SKM-1 treated with dmso at 0.1 percent for 144 hours (cell line): ENCODE measurements around the gene DNAH14.
"Not testable (repeated sequence)": the region's sequence is repeated elsewhere in the genome, so short reads cannot be mapped to it uniquely, and the experiment has no call there.

Experiments
- DNase-seq: peaks from one replicate; lab custom pipeline; 2025; ENCODE audit not compliant: unreplicated experiment; lab: John Stamatoyannopoulos, UW

Gene DNAH14

GRCh38 chr1:224991550-224991949 is 62.1 kb downstream of the DNAH14 start:
- not testable (repeated sequence) for DNase-seq

- DNase-seq = no peak
Measured at GRCh38 chr1:224995602-224996001, 66.1 kb downstream of the DNAH14 start.

- DNase-seq = no peak
Measured at GRCh38 chr1:224996266-224996665, 66.8 kb downstream of the DNAH14 start.

- DNase-seq = no peak
Measured at GRCh38 chr1:224998185-224998584, 68.7 kb downstream of the DNAH14 start.

- DNase-seq = no peak
Measured at GRCh38 chr1:225004396-225004795, 74.9 kb downstream of the DNAH14 start.

GRCh38 chr1:225006352-225006751 is 76.9 kb downstream of the DNAH14 start:
- DNase-seq = not testable (repeated sequence)

- DNase-seq = not testable (repeated sequence)
Measured at GRCh38 chr1:225008050-225008449, 78.6 kb downstream of the DNAH14 start.

- DNase-seq = no peak
Measured at GRCh38 chr1:225021037-225021436, 91.6 kb downstream of the DNAH14 start.

GRCh38 chr1:225026701-225027100 is 97.2 kb downstream of the DNAH14 start:
- no peak for DNase-seq

- DNase-seq = not testable (repeated sequence)
Measured at GRCh38 chr1:225036441-225036840, 107.0 kb downstream of the DNAH14 start.

- no peak for DNase-seq
Measured at GRCh38 chr1:225042263-225042662, 112.8 kb downstream of the DNAH14 start.

GRCh38 chr1:225044258-225044657 is 114.8 kb downstream of the DNAH14 start:
- no peak for DNase-seq

GRCh38 chr1:225049594-225049993 is 120.1 kb downstream of the DNAH14 start:
- DNase-seq = no peak

GRCh38 chr1:225063722-225064121 is 134.2 kb downstream of the DNAH14 start:
- DNase-seq = no peak

- no peak for DNase-seq
Measured at GRCh38 chr1:225070972-225071371, 141.5 kb downstream of the DNAH14 start.

- DNase-seq = no peak
Measured at GRCh38 chr1:225097175-225097574, 167.7 kb downstream of the DNAH14 start.

GRCh38 chr1:225111000-225111399 is 181.5 kb downstream of the DNAH14 start:
- DNase-seq = no peak

GRCh38 chr1:225113265-225113664 is 183.8 kb downstream of the DNAH14 start:
- DNase-seq = no peak

GRCh38 chr1:225114354-225114990 is 185.0 kb downstream of the DNAH14 start:
- DNase-seq = no peak

- DNase-seq = no peak
Measured at GRCh38 chr1:225119307-225119706, 189.8 kb downstream of the DNAH14 start.

- no peak for DNase-seq
Measured at GRCh38 chr1:225121095-225121494, 191.6 kb downstream of the DNAH14 start.

- DNase-seq = no peak
Measured at GRCh38 chr1:225131869-225132268, 202.4 kb downstream of the DNAH14 start.

- no peak for DNase-seq
Measured at GRCh38 chr1:225137976-225138375, 208.5 kb downstream of the DNAH14 start.
